ENCODE data around the gene FUCA1. TPM values are rescaled to one million over a fixed set of nuclear protein-coding genes. Genes with fewer than 3 reads are reported as not detected.

The FUCA1 gene
- total and polyA plus RNA-seq, 2 of the 8 experiments (the other 6 are each of a cell fraction or from before 2014, with no cell fraction given) = 5.9 to 6.4 TPM

DNA sequence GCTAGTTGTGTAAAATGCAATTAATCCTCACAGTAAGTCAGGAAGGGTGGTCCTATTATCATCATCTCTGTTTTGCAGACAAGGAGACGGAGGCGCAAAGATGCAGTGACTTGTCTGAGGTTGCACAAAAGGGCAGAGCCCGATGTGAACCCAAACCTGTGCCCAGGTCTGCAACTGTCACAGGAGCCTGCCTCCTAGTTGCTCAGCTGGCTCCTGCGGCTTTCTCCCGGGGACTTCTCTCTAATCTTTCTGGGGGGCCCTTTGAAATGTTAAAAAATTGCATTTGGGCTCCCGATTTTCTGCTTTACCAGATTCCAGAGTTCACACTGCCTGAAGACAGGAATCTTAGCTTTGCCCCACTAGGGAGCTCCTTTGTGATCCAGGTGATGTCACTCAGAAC, 35.7 kb upstream of the FUCA1 start:
- H3K4me1 ChIP-seq (replicated peaks in 1 of 4; ENCODE audit: control insufficient read depth in 3 of 4, insufficient read depth in 4 of 4, low read length in 3 of 4) = peaks cover 8 to 15% (median 9%) of the 10 kb centered on the region in 4 experiments
- H4K20me1 ChIP-seq (replicated peaks in 1 of 2; ENCODE audit: control insufficient read depth in 1 of 2, insufficient read depth in 2 of 2, low read length in 2 of 2) = no peaks in the 10 kb centered on the region
- no peaks in the 10 kb centered on the region; a peak in 1 of 8 replicates for H3K36me3 ChIP-seq (ENCODE audit: control insufficient read depth in 2 of 4, insufficient read depth in 4 of 4, low read length in 3 of 4)
- no peak overlapping the region for H4K8ac ChIP-seq (ENCODE audit: extremely low read depth, insufficient read depth, low read length)
- H2BK20ac ChIP-seq (ENCODE audit: low read length) = no peak overlapping the region
- H3K56ac ChIP-seq (replicated peaks; ENCODE audit: insufficient read length, low read depth, low read length) = no peak overlapping the region
- no peak overlapping the region for H4K91ac ChIP-seq (replicated peaks; ENCODE audit: insufficient read length, low read length)
- TF ChIP-seq MAFK (IDR thresholded peaks at IDR 0.05; ENCODE audit: low read depth, low read length) (no peak), SAP30 (IDR thresholded peaks at IDR 0.05; ENCODE audit: insufficient read depth, insufficient replicate concordance, low read length) (peak; percentile 11), EZH2 (IDR thresholded peaks at IDR 0.05; ENCODE audit: low read depth, low read length, severe bottlenecking) (no peak), SP4 (IDR thresholded peaks at IDR 0.05; ENCODE audit: low read length) (no peak)
- WGBS, 2 experiments (ENCODE audit: extremely low coverage in 1 of 2, insufficient coverage in 1 of 2, insufficient read length in 1 of 2, insufficient replicate concordance in 2 of 2, low coverage in 1 of 2, low lambda C conversion rate in 2 of 2, missing lambda C conversion rate in 1 of 2) = 43% methylated on average over 6 of the region's 6 CpGs; no CpG with 5 or more reads in 1 of the 2 experiments
- ChIA-PET CTCF (ENCODE audit: partially characterized antibody) (interaction anchor here (0.6 to 1.3 kb wide), 5 partner anchors 13 to 134 kb away, joined by 3 to 4 read pairs (median 3); no protein-coding TSS in a partner anchor), POLR2A (ENCODE audit: partially characterized antibody) (interaction anchor here (0.7 to 1.1 kb wide), 4 partner anchors 70 to 248 kb away, joined by 3 to 4 read pairs (median 3); partner anchors contain the start of gene PITHD1)
- H4K5ac ChIP-seq (ENCODE audit: insufficient read length, low read depth, low read length) = no peak overlapping the region
- DNase-seq (ENCODE audit: low read depth in 1 of 2, low spot score in 2 of 2) (no peak), FAIRE-seq (no peak)
- H3K9ac ChIP-seq (replicated peaks in 1 of 4; ENCODE audit: extremely low read depth in 1 of 4, low read depth in 3 of 4, low read length in 3 of 4) = no peak overlapping the region
- H3K18ac ChIP-seq (ENCODE audit: extremely low read depth, low read length) = no peak overlapping the region
- no peak overlapping the region for H3K14ac ChIP-seq (ENCODE audit: insufficient read length)
- H3K23me2 ChIP-seq (ENCODE audit: low read depth, low read length) = peaks cover 2% of the 10 kb centered on the region; the same call in 1 of the 2 replicates
- H3K79me1 ChIP-seq (ENCODE audit: low read depth, low read length) = no peaks in the 10 kb centered on the region
- peak overlapping the region in 1 of 4 experiments; percentile 55; a peak in 1 of 8 replicates for H3K4me3 ChIP-seq (ENCODE audit: extremely low read depth in 1 of 4, insufficient read depth in 2 of 4, low read depth in 3 of 4, low read length in 4 of 4)
- H3K27me3 ChIP-seq (replicated peaks in 1 of 4; ENCODE audit: control insufficient read depth in 3 of 4, extremely low read depth in 1 of 4, insufficient read depth in 3 of 4, low read length in 3 of 4) = peaks cover 5 to 34% (median 27%) of the 10 kb centered on the region in 4 experiments
- H3K23ac ChIP-seq (ENCODE audit: insufficient read length) = no peak overlapping the region
- no peak overlapping the region for H2AK5ac ChIP-seq (ENCODE audit: low read depth, low read length)
- no peaks in the 10 kb centered on the region for H3K9me3 ChIP-seq (ENCODE audit: insufficient read depth in 2 of 2, low read depth in 1 of 2, low read length in 1 of 2)
- H3K4me2 ChIP-seq (ENCODE audit: insufficient read depth in 1 of 2, low read depth in 2 of 2, low read length in 2 of 2) = peak overlapping the region; percentile 67 to 68; a peak in 3 of 4 replicates
- no peak overlapping the region for H2AFZ ChIP-seq (ENCODE audit: low read length)
- no peak overlapping the region for H3K27ac ChIP-seq (ENCODE audit: low read depth, low read length)
- no peak overlapping the region for H2BK12ac ChIP-seq (ENCODE audit: low read depth, low read length)
- H2BK15ac ChIP-seq (ENCODE audit: low read length) = no peak overlapping the region
- no peak overlapping the region for H3K4ac ChIP-seq (replicated peaks; ENCODE audit: insufficient read length, low read depth, low read length)
- no peak overlapping the region for H2BK120ac ChIP-seq (replicated peaks; ENCODE audit: low read depth, low read length)
- no peaks in the 10 kb centered on the region for H3K79me2 ChIP-seq (ENCODE audit: control insufficient read depth in 1 of 2, insufficient read depth in 2 of 2, low read length in 2 of 2)
- no peak overlapping the region for H2BK5ac ChIP-seq (ENCODE audit: low read depth, low read length)

Data from H1 (cell line).